HepG2 (cell line): ENCODE measurements around the gene SYVN1. TPM values are rescaled to one million over a fixed set of nuclear protein-coding genes. Genes with fewer than 3 reads are reported as not detected.

Experiments used
- CEBPG ChIP-seq: IDR thresholded peaks from 2 replicates; pipeline ENCODE4 v1.6.1; 2016
- DPF2 ChIP-seq: sonication (generic); formaldehyde crosslinking; IDR thresholded peaks from 2 replicates; pipeline ENCODE4 v1.4.0; 2020; ENCODE audit warnings: mild to moderate bottlenecking, low read depth, missing genetic modification reagents, borderline replicate concordance
- E2F1 ChIP-seq: sonication (generic); formaldehyde crosslinking; IDR thresholded peaks from 2 replicates; pipeline ENCODE4 v1.5.0; 2020; ENCODE audit warnings: missing genetic modification reagents
- ELF3 ChIP-seq: IDR thresholded peaks from 2 replicates; pipeline ENCODE4 v1.6.1; 2016; ENCODE audit warnings: missing genetic modification reagents, missing compliant biosample characterization
- FOXA3 ChIP-seq: IDR thresholded peaks from 2 replicates; pipeline ENCODE4 v1.6.1; 2016; ENCODE audit warnings: missing genetic modification reagents, missing compliant biosample characterization
- IRF2 ChIP-seq: IDR thresholded peaks from 2 replicates; pipeline ENCODE4 v1.6.1; 2018; ENCODE audit warnings: missing genetic modification reagents, missing compliant biosample characterization
- JUN ChIP-seq: sonication (generic); formaldehyde crosslinking; IDR thresholded peaks from 2 replicates; pipeline ENCODE4 v1.4.0; 2020; ENCODE audit warnings: mild to moderate bottlenecking, missing genetic modification reagents
- SMAD9 ChIP-seq: sonication (generic); formaldehyde crosslinking; IDR thresholded peaks from 2 replicates; pipeline ENCODE4 v1.5.1; 2020; ENCODE audit warnings: mild to moderate bottlenecking, missing genetic modification reagents
- ZNF138 ChIP-seq: sonication (generic); formaldehyde crosslinking; IDR thresholded peaks from 2 replicates; pipeline ENCODE4 v1.5.0; 2020; ENCODE audit warnings: mild to moderate bottlenecking, low read depth, missing genetic modification reagents
- ZNF501 ChIP-seq: sonication (generic); formaldehyde crosslinking; IDR thresholded peaks from 2 replicates; pipeline ENCODE4 v1.5.1; 2020; ENCODE audit warnings: mild to moderate bottlenecking, moderate library complexity, missing genetic modification reagents
- ZNF572 ChIP-seq: sonication (generic); formaldehyde crosslinking; IDR thresholded peaks from 2 replicates; pipeline ENCODE4 v1.5.1; 2020; ENCODE audit warnings: mild to moderate bottlenecking, missing genetic modification reagents
- ZNF616 ChIP-seq: sonication (generic); formaldehyde crosslinking; IDR thresholded peaks from 2 replicates; pipeline ENCODE4 v1.5.0; 2020; ENCODE audit warnings: low read depth, mild to moderate bottlenecking, missing genetic modification reagents
- ZSCAN12 ChIP-seq: sonication (generic); formaldehyde crosslinking; IDR thresholded peaks from 2 replicates; pipeline ENCODE4 v1.9.0; 2021; ENCODE audit warnings: mild to moderate bottlenecking, missing genetic modification reagents
- polyA plus RNA-seq, 8 experiments: library from polyadenylated mRNA; depleted of rRNA in 3 of 8; stranded (reverse) in 7 of 8; unstranded in 1 of 8; fragments of >200 nt; fragmentation: Illumina TruSeq in 4 of 8; extraction: Trizol in 4 of 8; gene quantifications; 2 replicates each; pipeline versions ENCODE4 v1.2.1 to v1.2.3, GENCODE V29; 2011 to 2016; ENCODE audit warnings: low read depth in 4 of 8, missing spikeins in 1 of 8, mixed read lengths in 1 of 8; ENCODE audit not compliant: insufficient read depth in 1 of 8
- total RNA-seq, 5 experiments: library from RNA; depleted of rRNA; stranded (reverse); fragments of >200 nt; fragmentation: Illumina TruSeq; extraction: Trizol; gene quantifications; 2 replicates each; pipeline ENCODE4 v1.2.3, GENCODE V29; 2016; ENCODE audit warnings: low read depth in 1 of 5
- TF ChIP-seq, protein P1 (sequence below): sonication (generic); formaldehyde crosslinking; IDR thresholded peaks from 2 replicates; pipeline ENCODE4 v1.5.1; 2020; ENCODE audit warnings: missing genetic modification reagents, mild to moderate bottlenecking, borderline replicate concordance
- TF ChIP-seq, protein P2 (sequence below): sonication (generic); formaldehyde crosslinking; IDR thresholded peaks from 2 replicates; pipeline ENCODE4 v1.4.0; 2020; ENCODE audit warnings: missing genetic modification reagents, borderline replicate concordance
- TF ChIP-seq, protein P3 (sequence below): IDR thresholded peaks from 2 replicates; pipeline ENCODE4 v1.6.1; 2012; ENCODE audit warnings: low read depth, low read length, improper control_type of control experiment
- TF ChIP-seq, protein P4 (sequence below): sonication (generic); formaldehyde crosslinking; IDR thresholded peaks from 2 replicates; pipeline ENCODE4 v1.8.1; 2023; ENCODE audit warnings: mild to moderate bottlenecking, missing genetic modification reagents

The SYVN1 gene
- total and polyA plus RNA-seq, 2 of the 13 experiments (the other 11 are each of a cell fraction or from before 2014, with no cell fraction given), result 10.3 to 22.5 TPM

- TF ChIP-seq, protein P1, sequence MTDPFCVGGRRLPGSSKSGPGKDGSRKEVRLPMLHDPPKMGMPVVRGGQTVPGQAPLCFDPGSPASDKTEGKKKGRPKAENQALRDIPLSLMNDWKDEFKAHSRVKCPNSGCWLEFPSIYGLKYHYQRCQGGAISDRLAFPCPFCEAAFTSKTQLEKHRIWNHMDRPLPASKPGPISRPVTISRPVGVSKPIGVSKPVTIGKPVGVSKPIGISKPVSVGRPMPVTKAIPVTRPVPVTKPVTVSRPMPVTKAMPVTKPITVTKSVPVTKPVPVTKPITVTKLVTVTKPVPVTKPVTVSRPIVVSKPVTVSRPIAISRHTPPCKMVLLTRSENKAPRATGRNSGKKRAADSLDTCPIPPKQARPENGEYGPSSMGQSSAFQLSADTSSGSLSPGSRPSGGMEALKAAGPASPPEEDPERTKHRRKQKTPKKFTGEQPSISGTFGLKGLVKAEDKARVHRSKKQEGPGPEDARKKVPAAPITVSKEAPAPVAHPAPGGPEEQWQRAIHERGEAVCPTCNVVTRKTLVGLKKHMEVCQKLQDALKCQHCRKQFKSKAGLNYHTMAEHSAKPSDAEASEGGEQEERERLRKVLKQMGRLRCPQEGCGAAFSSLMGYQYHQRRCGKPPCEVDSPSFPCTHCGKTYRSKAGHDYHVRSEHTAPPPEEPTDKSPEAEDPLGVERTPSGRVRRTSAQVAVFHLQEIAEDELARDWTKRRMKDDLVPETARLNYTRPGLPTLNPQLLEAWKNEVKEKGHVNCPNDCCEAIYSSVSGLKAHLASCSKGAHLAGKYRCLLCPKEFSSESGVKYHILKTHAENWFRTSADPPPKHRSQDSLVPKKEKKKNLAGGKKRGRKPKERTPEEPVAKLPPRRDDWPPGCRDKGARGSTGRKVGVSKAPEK (CRISPR knock-in tag), result no peak
- TF ChIP-seq, protein P2, sequence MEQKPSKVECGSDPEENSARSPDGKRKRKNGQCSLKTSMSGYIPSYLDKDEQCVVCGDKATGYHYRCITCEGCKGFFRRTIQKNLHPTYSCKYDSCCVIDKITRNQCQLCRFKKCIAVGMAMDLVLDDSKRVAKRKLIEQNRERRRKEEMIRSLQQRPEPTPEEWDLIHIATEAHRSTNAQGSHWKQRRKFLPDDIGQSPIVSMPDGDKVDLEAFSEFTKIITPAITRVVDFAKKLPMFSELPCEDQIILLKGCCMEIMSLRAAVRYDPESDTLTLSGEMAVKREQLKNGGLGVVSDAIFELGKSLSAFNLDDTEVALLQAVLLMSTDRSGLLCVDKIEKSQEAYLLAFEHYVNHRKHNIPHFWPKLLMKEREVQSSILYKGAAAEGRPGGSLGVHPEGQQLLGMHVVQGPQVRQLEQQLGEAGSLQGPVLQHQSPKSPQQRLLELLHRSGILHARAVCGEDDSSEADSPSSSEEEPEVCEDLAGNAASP (CRISPR knock-in tag), result no peak; the same call in 1 of the 2 replicates
- TF ChIP-seq FOXA3 (no peak; the same call in 1 of the 2 replicates), IRF2 (CRISPR knock-in tag) (peak; percentile 73; the same call in 1 of the 2 replicates), ZNF572 (peak; percentile 75; the same call in 1 of the 2 replicates), E2F1 (CRISPR knock-in tag) (peak; percentile 59), ZNF138 (0 out of 2 replicates have a peak, but pooled peaks have one; percentile 73), CEBPG (CRISPR knock-in tag) (no peak), JUN (CRISPR knock-in tag) (no peak), SMAD9 (CRISPR knock-in tag) (peak; percentile 88; the same call in 1 of the 2 replicates), ELF3 (CRISPR knock-in tag) (peak; percentile 55; the same call in 1 of the 2 replicates), DPF2 (no peak), ZSCAN12 (CRISPR knock-in tag) (no peak), ZNF616 (no peak), ZNF501 (CRISPR knock-in tag) (peak; percentile 52; the same call in 1 of the 2 replicates)
- TF ChIP-seq, protein P3, sequence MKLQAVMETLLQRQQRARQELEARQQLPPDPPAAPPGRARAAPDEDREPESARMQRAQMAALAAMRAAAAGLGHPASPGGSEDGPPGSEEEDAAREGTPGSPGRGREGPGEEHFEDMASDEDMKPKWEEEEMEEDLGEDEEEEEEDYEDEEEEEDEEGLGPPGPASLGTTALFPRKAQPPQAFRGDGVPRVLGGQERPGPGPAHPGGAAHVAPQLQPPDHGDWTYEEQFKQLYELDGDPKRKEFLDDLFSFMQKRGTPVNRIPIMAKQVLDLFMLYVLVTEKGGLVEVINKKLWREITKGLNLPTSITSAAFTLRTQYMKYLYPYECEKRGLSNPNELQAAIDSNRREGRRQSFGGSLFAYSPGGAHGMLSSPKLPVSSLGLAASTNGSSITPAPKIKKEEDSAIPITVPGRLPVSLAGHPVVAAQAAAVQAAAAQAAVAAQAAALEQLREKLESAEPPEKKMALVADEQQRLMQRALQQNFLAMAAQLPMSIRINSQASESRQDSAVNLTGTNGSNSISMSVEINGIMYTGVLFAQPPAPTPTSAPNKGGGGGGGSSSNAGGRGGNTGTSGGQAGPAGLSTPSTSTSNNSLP, result 0 out of 2 replicates have a peak, but pooled peaks have one; percentile 50
- TF ChIP-seq, protein P4, sequence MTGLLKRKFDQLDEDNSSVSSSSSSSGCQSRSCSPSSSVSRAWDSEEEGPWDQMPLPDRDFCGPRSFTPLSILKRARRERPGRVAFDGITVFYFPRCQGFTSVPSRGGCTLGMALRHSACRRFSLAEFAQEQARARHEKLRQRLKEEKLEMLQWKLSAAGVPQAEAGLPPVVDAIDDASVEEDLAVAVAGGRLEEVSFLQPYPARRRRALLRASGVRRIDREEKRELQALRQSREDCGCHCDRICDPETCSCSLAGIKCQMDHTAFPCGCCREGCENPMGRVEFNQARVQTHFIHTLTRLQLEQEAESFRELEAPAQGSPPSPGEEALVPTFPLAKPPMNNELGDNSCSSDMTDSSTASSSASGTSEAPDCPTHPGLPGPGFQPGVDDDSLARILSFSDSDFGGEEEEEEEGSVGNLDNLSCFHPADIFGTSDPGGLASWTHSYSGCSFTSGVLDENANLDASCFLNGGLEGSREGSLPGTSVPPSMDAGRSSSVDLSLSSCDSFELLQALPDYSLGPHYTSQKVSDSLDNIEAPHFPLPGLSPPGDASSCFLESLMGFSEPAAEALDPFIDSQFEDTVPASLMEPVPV (CRISPR knock-in tag), result 0 out of 2 replicates have a peak, but pooled peaks have one; percentile 38
Measured at GRCh38 chr11:65134240-65134951, at the start of gene SYVN1 (continued).
